Kidney (tissue), 14 donors: ENCODE results near the gene CAMK1D. TPM values are rescaled to one million over a fixed set of nuclear protein-coding genes. Genes with fewer than 3 reads are reported as not detected.

Experiments
- DNase-seq, 5 donors: peaks; one replicate each; pipeline ENCODE4 v3.0.0-alpha.2; 2013 to 2020
- FAIRE-seq: peaks from 2 replicates; lab custom pipeline; 2012; peaks lifted over from hg19 to GRCh38; lab: Jason Lieb, UNC
- H3K27ac ChIP-seq, 2 donors: one replicate each; pipeline ENCODE4 v1.7.0; 2013; ENCODE audit warnings: low read depth in 2 of 2, low read length in 2 of 2, inconsistent platforms in 1 of 2
- H3K27me3 ChIP-seq: one replicate; pipeline ENCODE4 v1.7.1; 2013; ENCODE audit warnings: low read length, inconsistent platforms; ENCODE audit not compliant: control insufficient read depth, insufficient read depth
- H3K36me3 ChIP-seq, 3 donors: one replicate each; pipeline versions ENCODE4 v1.7.0 to v1.7.1; 2013; ENCODE audit warnings: low read length in 3 of 3, control low read depth in 1 of 3, inconsistent platforms in 1 of 3; ENCODE audit not compliant: insufficient read depth in 3 of 3, control insufficient read depth in 2 of 3
- H3K4me1 ChIP-seq, 3 donors: one replicate each; pipeline versions ENCODE4 v1.7.0 to v1.7.1; 2013; ENCODE audit warnings: low read length in 3 of 3, inconsistent platforms in 1 of 3, low read depth in 1 of 3; ENCODE audit not compliant: control insufficient read depth in 2 of 3, insufficient read depth in 2 of 3
- H3K4me3 ChIP-seq, 3 donors: one replicate each; pipeline versions ENCODE4 v1.7.0 to v1.8.1; 2013; ENCODE audit warnings: low read length in 3 of 3, control low read depth in 1 of 3, inconsistent platforms in 1 of 3
- H3K9ac ChIP-seq, 3 donors: one replicate each; pipeline versions ENCODE4 v1.7.0 to v1.7.1; 2013; ENCODE audit warnings: low read length in 3 of 3, control low read depth in 1 of 3, inconsistent platforms in 1 of 3
- H3K9me3 ChIP-seq, 3 donors: one replicate each; pipeline versions ENCODE4 v1.7.0 to v1.7.1; 2013; ENCODE audit warnings: low read length in 3 of 3, control low read depth in 1 of 3, inconsistent platforms in 1 of 3; ENCODE audit not compliant: control insufficient read depth in 2 of 3, insufficient read depth in 1 of 3
- intact Hi-C: fragments of 100-400 bp; cut with DNase I; formaldehyde crosslinking; loops from one replicate; pipeline ENCODE4 v1.11.1; 2022
- polyA plus RNA-seq: library from polyadenylated mRNA; stranded (reverse); fragments of 350-450 nt; fragmentation: Illumina TruSeq; extraction: RNeasy Lipid Tissue Mini Kit (QIAGEN cat#74804); gene quantifications from one replicate; pipeline ENCODE4 v1.2.3, GENCODE V29; 2014; ENCODE audit warnings: low read depth, low replicate concordance; ENCODE audit not compliant: insufficient read depth
- total RNA-seq: library from RNA; stranded (reverse); fragmentation: NEBNext Ultra II Directional; extraction: Animal tissue kit (Norgen Biotek cat#: 25700); gene quantifications from one replicate; pipeline ENCODE4 v1.2.1, GENCODE V29; 2021
- TF ChIP-seq, protein P1 (sequence below): IDR thresholded peaks from 3 replicates; pipeline ENCODE4 v1.5.1; 2012; ENCODE audit warnings: mild to moderate bottlenecking, moderate library complexity, borderline replicate concordance; ENCODE audit not compliant: insufficient read depth; ENCODE audit errors: extremely low read depth
- donor health status: control.
- donor health status: control.
- donor health status: control.
- donor health status: control.
- donor health status: control.
- donor health status: DM: yes; HTN: yes; CAD: no.
- donor health status: Normal renal cell carcinoma (clear cell type).

Gene CAMK1D
- total and polyA plus RNA-seq, 2 donors from 2014 or later, result 1.1 to 13.7 TPM

DNA sequence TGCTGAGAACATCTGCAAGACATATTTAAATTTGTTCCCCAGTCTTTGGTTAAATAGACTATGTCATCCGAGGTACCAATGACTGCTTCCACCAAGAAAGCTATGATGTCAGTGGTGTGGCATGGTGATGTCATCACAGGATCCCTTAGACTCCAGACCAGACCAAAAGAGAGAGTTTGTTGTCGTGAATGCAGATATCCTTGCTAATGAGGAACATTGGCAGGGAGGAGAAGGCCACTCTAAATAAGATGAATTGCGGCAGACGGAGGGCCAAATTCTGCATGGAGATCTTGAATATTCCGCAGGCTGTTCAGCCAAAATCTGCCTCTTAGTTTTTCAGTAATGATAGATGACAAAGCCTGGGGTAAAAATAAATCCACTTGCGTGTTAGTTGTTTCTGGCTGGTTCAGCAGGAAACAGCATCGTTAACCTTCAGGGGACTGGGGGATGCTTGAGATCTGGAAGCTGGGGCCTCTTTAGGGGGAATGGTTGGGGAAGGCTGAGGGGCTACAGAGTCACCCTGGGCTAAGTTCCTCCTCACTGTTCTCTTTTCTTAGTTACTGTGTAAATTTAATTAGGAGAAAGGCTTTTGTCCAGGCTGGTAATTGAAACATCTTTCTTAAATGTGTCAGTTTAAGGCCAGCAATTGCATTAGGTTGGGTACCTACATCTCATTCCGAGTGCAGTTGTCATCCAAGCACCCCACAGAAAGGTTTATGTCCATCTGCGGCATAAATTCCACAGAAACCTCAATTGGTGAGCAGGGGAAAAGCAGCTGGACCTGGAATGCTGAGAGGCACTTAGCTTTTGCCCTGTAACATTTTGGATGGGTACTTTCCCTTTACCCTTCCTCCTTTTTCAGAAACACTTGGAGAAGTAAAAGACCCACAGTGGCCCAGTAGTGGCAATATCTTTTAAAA lies 11.6 kb upstream of the CAMK1D start:
- H3K4me1 ChIP-seq, result peaks cover 0 to 2% (median 0%) of the 10 kb centered on the region in 3 donors
- FAIRE-seq (no peak), DNase-seq (peak in 3 of 5 donors; percentile 53 to 92 (median 69))
- intact Hi-C loops, result no loop called here
- no peaks in the 10 kb centered on the region for H3K9me3 ChIP-seq
- H3K4me3 ChIP-seq, result no peak overlapping the region
- no peak overlapping the region for H3K9ac ChIP-seq
- no peak overlapping the region for H3K27ac ChIP-seq
- TF ChIP-seq, protein P1, sequence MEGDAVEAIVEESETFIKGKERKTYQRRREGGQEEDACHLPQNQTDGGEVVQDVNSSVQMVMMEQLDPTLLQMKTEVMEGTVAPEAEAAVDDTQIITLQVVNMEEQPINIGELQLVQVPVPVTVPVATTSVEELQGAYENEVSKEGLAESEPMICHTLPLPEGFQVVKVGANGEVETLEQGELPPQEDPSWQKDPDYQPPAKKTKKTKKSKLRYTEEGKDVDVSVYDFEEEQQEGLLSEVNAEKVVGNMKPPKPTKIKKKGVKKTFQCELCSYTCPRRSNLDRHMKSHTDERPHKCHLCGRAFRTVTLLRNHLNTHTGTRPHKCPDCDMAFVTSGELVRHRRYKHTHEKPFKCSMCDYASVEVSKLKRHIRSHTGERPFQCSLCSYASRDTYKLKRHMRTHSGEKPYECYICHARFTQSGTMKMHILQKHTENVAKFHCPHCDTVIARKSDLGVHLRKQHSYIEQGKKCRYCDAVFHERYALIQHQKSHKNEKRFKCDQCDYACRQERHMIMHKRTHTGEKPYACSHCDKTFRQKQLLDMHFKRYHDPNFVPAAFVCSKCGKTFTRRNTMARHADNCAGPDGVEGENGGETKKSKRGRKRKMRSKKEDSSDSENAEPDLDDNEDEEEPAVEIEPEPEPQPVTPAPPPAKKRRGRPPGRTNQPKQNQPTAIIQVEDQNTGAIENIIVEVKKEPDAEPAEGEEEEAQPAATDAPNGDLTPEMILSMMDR, result no peak
- H3K36me3 ChIP-seq, result no peaks in the 10 kb centered on the region
- H3K27me3 ChIP-seq, result no peaks in the 10 kb centered on the region

DNA sequence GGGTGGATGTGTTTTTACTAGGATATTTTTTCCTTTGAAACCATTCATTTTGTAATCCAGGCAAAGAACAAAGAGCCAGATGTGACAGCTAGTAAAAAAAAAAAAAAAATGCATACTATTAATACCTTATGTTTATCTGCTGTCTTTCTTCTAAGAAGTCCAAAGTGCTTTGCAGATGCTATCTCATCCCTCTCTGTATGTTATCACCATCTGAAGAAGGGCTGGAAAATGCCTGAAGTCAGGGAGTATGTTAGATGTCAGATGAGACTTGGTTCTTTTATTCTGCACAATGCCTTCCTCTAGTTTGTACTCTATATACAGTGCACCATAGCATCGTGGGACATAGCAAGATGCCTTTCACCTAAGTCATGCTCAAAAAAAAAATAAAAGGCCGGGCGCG lies 10.4 kb upstream of the CAMK1D start:
- no peak overlapping the region for H3K9ac ChIP-seq
- FAIRE-seq (no peak), DNase-seq (no peak)
- no peaks in the 10 kb centered on the region for H3K27me3 ChIP-seq
- TF ChIP-seq, protein P1, result no peak
- intact Hi-C loops, result no loop called here
- no peaks in the 10 kb centered on the region for H3K36me3 ChIP-seq
- H3K4me3 ChIP-seq, result no peak overlapping the region
- H3K27ac ChIP-seq, result no peak overlapping the region
- no peaks in the 10 kb centered on the region for H3K9me3 ChIP-seq
- no peaks in the 10 kb centered on the region for H3K4me1 ChIP-seq

DNA sequence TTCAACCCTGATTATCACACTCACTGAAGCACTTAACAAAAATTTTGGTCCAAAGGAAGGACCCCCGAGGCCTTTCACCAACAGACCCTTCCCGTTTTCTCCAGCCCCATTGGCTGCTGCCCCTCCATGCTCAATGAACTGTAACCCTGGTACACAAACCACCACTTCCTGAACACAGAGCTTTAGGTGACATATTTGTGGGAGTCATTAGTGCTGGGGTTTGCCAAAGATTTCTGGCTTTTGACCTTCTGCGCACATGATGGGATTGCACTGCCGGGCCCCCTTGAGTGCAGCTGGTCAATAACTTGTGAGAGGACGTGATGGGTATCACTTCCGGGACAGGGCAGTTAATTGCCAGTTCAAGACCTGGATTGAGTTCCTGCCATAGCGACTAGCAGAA lies 9.0 kb upstream of the CAMK1D start:
- no peak overlapping the region for H3K27ac ChIP-seq
- intact Hi-C loops, result no loop called here
- DNase-seq (no peak), FAIRE-seq (no peak)
- H3K4me3 ChIP-seq, result no peak overlapping the region
- H3K27me3 ChIP-seq, result no peaks in the 10 kb centered on the region
- H3K9me3 ChIP-seq, result no peaks in the 10 kb centered on the region
- H3K36me3 ChIP-seq, result no peaks in the 10 kb centered on the region
- TF ChIP-seq, protein P1, result no peak
- H3K9ac ChIP-seq, result no peak overlapping the region
- H3K4me1 ChIP-seq, result no peaks in the 10 kb centered on the region
